Measurements from ENCODE around the gene CLCN7. TPM values are rescaled to one million over a fixed set of nuclear protein-coding genes. Genes with fewer than 3 reads are reported as not detected.

CLCN7 gene
- total RNA-seq, 1 donor from 2014 or later: 99.1 TPM

DNA sequence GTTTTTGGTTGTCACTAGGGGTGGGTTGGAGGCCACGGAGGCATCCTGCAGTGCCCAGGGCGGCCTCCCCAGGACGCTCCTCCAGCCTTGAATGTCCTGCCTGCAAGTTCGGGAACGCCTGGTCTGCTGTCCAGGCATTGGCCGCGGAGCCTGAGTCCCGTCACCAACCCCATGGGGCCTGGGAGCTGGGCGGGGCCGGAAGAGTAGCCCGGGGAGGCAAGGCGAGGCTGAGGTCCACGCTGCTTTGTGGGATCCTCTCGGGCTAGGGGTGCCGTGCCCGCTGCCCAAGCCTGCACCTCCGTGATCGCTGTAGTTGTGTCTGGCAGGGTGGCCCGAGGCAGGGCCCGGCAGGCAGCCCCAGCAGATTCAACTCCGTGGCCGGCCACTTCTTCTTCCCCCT lies 31.1 kb upstream of the CLCN7 start:
- H3K27me3 Mint-ChIP-seq (ENCODE audit: unreplicated experiment): peaks cover 8% of the 10 kb centered on the region
- peaks cover 16% of the 10 kb centered on the region for H3K36me3 Mint-ChIP-seq (ENCODE audit: low read depth, unreplicated experiment)
- TF ChIP-seq, protein P1, sequence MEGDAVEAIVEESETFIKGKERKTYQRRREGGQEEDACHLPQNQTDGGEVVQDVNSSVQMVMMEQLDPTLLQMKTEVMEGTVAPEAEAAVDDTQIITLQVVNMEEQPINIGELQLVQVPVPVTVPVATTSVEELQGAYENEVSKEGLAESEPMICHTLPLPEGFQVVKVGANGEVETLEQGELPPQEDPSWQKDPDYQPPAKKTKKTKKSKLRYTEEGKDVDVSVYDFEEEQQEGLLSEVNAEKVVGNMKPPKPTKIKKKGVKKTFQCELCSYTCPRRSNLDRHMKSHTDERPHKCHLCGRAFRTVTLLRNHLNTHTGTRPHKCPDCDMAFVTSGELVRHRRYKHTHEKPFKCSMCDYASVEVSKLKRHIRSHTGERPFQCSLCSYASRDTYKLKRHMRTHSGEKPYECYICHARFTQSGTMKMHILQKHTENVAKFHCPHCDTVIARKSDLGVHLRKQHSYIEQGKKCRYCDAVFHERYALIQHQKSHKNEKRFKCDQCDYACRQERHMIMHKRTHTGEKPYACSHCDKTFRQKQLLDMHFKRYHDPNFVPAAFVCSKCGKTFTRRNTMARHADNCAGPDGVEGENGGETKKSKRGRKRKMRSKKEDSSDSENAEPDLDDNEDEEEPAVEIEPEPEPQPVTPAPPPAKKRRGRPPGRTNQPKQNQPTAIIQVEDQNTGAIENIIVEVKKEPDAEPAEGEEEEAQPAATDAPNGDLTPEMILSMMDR (IDR thresholded peaks at IDR 0.05; ENCODE audit: unreplicated experiment): no peak
- H3K4me3 Mint-ChIP-seq (ENCODE audit: unreplicated experiment): no peak overlapping the region
- H3K9me3 Mint-ChIP-seq (ENCODE audit: unreplicated experiment): no peaks in the 10 kb centered on the region
- no peak overlapping the region for H3K27ac Mint-ChIP-seq (ENCODE audit: unreplicated experiment)
- no peaks in the 10 kb centered on the region for H3K4me1 Mint-ChIP-seq (ENCODE audit: unreplicated experiment)
- DNase-seq (ENCODE audit: low spot score): no peak

DNA sequence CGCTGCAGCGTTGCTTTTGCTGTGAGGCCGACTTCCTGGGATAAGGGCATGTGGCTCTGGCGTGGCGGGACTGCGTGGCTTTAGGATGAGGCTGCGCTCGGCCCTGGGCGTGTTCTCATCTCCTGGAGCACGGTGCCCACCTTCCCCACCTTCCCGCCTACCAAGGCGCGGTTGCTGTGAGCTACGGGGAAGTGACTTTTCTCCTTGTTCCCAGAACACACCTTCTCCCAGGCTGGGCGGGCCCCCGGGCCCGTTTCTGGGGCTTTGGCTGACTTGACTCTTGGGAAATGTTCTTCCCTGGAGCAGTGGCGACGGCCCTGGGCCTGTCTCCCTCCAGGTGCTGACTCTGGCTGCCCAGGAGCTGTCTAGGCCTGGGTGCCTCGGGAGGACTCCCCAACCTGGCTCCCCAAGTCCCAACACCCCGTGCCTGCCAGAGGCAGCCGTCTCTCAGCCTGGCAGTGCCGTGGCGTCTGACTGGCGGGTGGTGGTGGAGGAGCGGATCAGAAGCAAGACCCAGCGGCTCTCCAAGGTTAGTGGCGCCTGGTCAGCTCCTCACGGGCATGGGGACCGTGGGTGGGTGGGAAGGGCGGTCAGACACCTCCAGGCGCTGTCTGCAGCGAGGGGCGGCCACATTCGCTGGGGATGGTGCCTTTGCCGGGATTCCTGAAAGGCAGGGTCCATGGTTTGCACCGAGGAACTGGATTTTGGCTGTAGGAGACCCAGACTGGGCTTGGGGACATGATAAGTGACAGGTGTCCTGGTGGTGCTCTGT lies 30.4 kb upstream of the CLCN7 start:
- DNase-seq (ENCODE audit: low spot score): no peak
- H3K36me3 Mint-ChIP-seq (ENCODE audit: low read depth, unreplicated experiment): peaks cover 16% of the 10 kb centered on the region
- H3K27ac Mint-ChIP-seq (ENCODE audit: unreplicated experiment): no peak overlapping the region
- H3K9me3 Mint-ChIP-seq (ENCODE audit: unreplicated experiment): no peaks in the 10 kb centered on the region
- H3K27me3 Mint-ChIP-seq (ENCODE audit: unreplicated experiment): peaks cover 7% of the 10 kb centered on the region
- no peak overlapping the region for H3K4me3 Mint-ChIP-seq (ENCODE audit: unreplicated experiment)
- no peaks in the 10 kb centered on the region for H3K4me1 Mint-ChIP-seq (ENCODE audit: unreplicated experiment)
- TF ChIP-seq, protein P1 (IDR thresholded peaks at IDR 0.05; ENCODE audit: unreplicated experiment): no peak

DNA sequence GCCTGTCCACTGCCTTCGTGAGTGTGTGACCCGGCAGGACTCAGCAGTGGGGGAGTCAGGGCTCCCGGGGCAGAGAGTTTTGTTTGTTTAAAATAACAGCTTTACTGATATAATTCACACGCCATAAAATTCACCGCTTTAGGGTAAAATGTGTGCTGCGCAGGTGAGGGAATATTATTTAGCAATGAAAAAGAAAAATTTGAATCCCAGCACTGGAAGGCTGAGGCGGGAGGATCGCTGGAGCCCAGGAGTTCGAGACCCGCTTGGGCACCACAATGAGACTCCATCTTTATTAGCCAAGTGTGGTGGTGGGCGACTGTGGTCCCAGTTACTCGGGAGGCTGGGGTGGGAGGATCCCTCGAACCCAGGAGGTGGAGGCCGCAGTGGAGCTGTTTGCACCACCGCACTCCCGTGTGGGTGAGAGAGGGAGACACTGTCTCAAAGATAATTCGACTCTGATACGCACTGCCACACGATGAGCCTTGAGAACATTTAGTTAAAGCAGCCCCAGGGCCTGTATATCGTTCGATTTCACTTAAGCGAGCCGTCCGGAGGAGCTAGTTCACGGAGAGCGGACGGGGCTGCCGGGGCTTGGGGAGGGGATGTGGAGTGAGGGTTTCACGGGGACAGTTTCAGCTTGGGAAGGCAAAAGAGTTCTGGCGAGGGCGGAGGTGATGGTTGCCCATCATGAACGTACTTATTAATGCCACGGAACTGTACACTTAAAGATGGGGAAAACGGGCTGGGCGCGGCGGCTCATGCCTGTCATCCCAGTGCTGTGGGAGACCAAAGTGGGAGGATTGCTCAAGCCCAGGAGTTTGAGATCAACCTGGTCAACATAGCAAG lies 28.5 kb upstream of the CLCN7 start:
- Mint-ChIP-seq H3K4me1 (ENCODE audit: unreplicated experiment) (no peaks in the 10 kb centered on the region), H3K4me3 (ENCODE audit: unreplicated experiment) (no peak overlapping the region), H3K27me3 (ENCODE audit: unreplicated experiment) (peaks cover 3% of the 10 kb centered on the region), H3K27ac (ENCODE audit: unreplicated experiment) (no peak overlapping the region), H3K36me3 (ENCODE audit: low read depth, unreplicated experiment) (peaks cover 19% of the 10 kb centered on the region), H3K9me3 (ENCODE audit: unreplicated experiment) (no peaks in the 10 kb centered on the region)
- TF ChIP-seq, protein P1 (IDR thresholded peaks at IDR 0.05; ENCODE audit: unreplicated experiment): no peak
- DNase-seq (ENCODE audit: low spot score): no peak

DNA sequence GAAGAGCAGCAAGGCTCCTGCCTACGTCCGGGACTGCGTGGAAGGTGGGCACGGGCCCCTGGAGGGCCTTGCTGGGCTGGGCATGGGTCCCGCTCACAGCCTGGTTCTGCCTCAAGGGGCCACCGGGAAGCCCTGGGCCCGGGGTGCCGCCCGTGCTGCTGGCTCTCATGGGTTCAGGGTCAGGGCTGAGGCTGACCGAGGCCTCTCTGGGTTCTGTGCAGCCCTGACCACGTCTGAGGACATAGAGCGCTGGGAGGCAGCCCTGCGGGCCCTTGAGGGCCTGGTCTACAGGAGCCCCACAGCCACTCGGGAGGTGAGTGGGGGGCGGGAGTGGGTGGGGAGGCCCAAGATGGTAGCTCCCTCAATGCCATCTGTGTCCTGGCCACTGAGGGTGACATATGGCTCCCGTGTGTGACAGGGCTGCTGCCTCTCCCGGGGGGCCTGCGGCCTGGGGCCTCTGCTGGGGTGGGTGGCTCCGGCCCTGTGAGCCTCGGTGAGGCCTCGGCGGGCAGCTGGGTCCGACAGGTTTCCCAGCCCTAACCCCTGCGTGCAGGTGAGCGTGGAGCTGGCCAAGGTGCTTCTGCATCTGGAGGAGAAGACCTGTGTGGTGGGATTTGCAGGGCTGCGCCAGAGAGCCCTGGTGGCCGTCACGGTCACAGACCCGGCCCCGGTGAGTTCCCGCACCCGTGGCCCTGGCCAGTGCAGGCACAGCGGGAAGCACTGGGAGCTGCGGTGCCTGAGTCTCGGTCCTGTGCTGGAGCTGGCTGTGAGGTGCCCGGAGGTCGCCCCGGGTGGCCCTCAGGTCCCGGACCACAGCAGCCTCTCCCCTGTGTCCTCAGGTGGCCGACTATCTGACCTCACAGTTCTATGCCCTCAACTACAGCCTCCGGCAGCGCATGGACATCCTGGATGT lies 27.5 kb upstream of the CLCN7 start:
- H3K27ac Mint-ChIP-seq (ENCODE audit: unreplicated experiment): no peak overlapping the region
- TF ChIP-seq, protein P1 (IDR thresholded peaks at IDR 0.05; ENCODE audit: unreplicated experiment): no peak
- DNase-seq (ENCODE audit: low spot score): no peak
- H3K27me3 Mint-ChIP-seq (ENCODE audit: unreplicated experiment): peaks cover 3% of the 10 kb centered on the region
- H3K4me1 Mint-ChIP-seq (ENCODE audit: unreplicated experiment): no peaks in the 10 kb centered on the region
- peaks cover 15% of the 10 kb centered on the region for H3K36me3 Mint-ChIP-seq (ENCODE audit: low read depth, unreplicated experiment)
- H3K4me3 Mint-ChIP-seq (ENCODE audit: unreplicated experiment): no peak overlapping the region
- no peaks in the 10 kb centered on the region for H3K9me3 Mint-ChIP-seq (ENCODE audit: unreplicated experiment)

Data from endothelial cell (in vitro differentiated cells).